Liver (tissue), 9 donors: ENCODE measurements around the gene TEX11. TPM values are rescaled to one million over a fixed set of nuclear protein-coding genes. Genes with fewer than 3 reads are reported as not detected.
"Not testable (repeated sequence)": the region's sequence is repeated elsewhere in the genome, so short reads cannot be mapped to it uniquely, and the experiment has no call there.

Experiments used
- DNase-seq: peaks from one replicate; pipeline ENCODE4 v3.0.0-alpha.2; 2017; ENCODE audit warnings: low spot score
- H3K27ac ChIP-seq, 2 donors: one replicate each; pipeline ENCODE4 v1.7.0; 2013; ENCODE audit warnings: inconsistent platforms in 2 of 2, low read length in 2 of 2, control low read depth in 1 of 2, low read depth in 1 of 2, mild to moderate bottlenecking in 1 of 2
- H3K27me3 ChIP-seq, 4 donors: one replicate each; pipeline versions ENCODE4 v1.6.1 to v1.7.0; 2013; ENCODE audit warnings: low read length in 3 of 4, inconsistent platforms in 1 of 4, mild to moderate bottlenecking in 1 of 4, moderate library complexity in 1 of 4; ENCODE audit not compliant: control insufficient read depth in 4 of 4, insufficient read depth in 4 of 4
- H3K36me3 ChIP-seq, 4 donors: one replicate each; pipeline versions ENCODE4 v1.6.1 to v1.7.0; 2013; ENCODE audit warnings: low read length in 3 of 4, mild to moderate bottlenecking in 3 of 4, low read depth in 1 of 4, moderate library complexity in 1 of 4; ENCODE audit not compliant: control insufficient read depth in 4 of 4, insufficient read depth in 3 of 4
- H3K4me1 ChIP-seq, 4 donors: one replicate each; pipeline versions ENCODE4 v1.6.1 to v1.7.0; 2013; ENCODE audit warnings: low read length in 3 of 4, mild to moderate bottlenecking in 3 of 4, moderate library complexity in 1 of 4; ENCODE audit not compliant: control insufficient read depth in 4 of 4, insufficient read depth in 4 of 4
- H3K4me3 ChIP-seq, 3 donors: one replicate each; pipeline versions ENCODE4 v1.6.1 to v1.7.0; 2013; ENCODE audit warnings: low read length in 3 of 3, control low read depth in 1 of 3, low read depth in 1 of 3, mild to moderate bottlenecking in 1 of 3
- H3K9ac ChIP-seq, 2 donors: one replicate each; pipeline ENCODE4 v1.7.0; 2013; ENCODE audit warnings: low read length in 2 of 2, mild to moderate bottlenecking in 2 of 2, moderate library complexity in 2 of 2, control low read depth in 1 of 2, low read depth in 1 of 2
- H3K9me3 ChIP-seq, 4 donors: one replicate each; pipeline versions ENCODE4 v1.6.1 to v1.7.0; 2013; ENCODE audit warnings: low read length in 3 of 4; ENCODE audit not compliant: control insufficient read depth in 4 of 4
- CTCF ChIP-seq: fragments of 150-350 bp; IDR thresholded peaks from 2 replicates; pipeline ENCODE4 v1.5.1; 2017; ENCODE audit warnings: improper control_type of control experiment, low read depth, low read length; ENCODE audit not compliant: missing input control
- EGR1 ChIP-seq, 2 donors: IDR thresholded peaks; 2 replicates each; pipeline ENCODE4 v1.6.1; 2016 to 2018; ENCODE audit warnings: antibody characterized with exemption in 2 of 2, low read depth in 2 of 2
- FOXA1 ChIP-seq: IDR thresholded peaks from 2 replicates; pipeline ENCODE4 v1.6.1; 2016; ENCODE audit warnings: antibody characterized with exemption
- FOXA2 ChIP-seq: IDR thresholded peaks from 2 replicates; pipeline ENCODE4 v1.6.1; 2016; ENCODE audit warnings: antibody characterized with exemption
- GABPA ChIP-seq, 2 donors: IDR thresholded peaks in 1 of 2; conservative IDR thresholded peaks in 1 of 2; 2 replicates each; pipeline ENCODE4 v1.6.1; 2016; ENCODE audit warnings: antibody characterized with exemption in 2 of 2, mild to moderate bottlenecking in 1 of 2, moderate library complexity in 1 of 2
- HNF4A ChIP-seq, 2 donors: conservative IDR thresholded peaks; 2 replicates each; pipeline ENCODE4 v1.6.1; 2016; ENCODE audit warnings: antibody characterized with exemption in 2 of 2, mild to moderate bottlenecking in 2 of 2
- HNF4G ChIP-seq: IDR thresholded peaks from 2 replicates; pipeline ENCODE4 v1.6.1; 2016; ENCODE audit warnings: antibody characterized with exemption
- JUND ChIP-seq, 2 donors: IDR thresholded peaks; 2 replicates each; pipeline ENCODE4 v1.6.1; 2016; ENCODE audit warnings: antibody characterized with exemption in 2 of 2
- MAX ChIP-seq: IDR thresholded peaks from 2 replicates; pipeline ENCODE4 v1.6.1; 2016; ENCODE audit warnings: antibody characterized with exemption
- NR2F2 ChIP-seq: IDR thresholded peaks from 2 replicates; pipeline ENCODE4 v1.6.1; 2016; ENCODE audit warnings: antibody characterized with exemption
- RAD21 ChIP-seq, 2 donors: IDR thresholded peaks; 2 replicates each; pipeline ENCODE4 v1.6.1; 2016; ENCODE audit warnings: antibody characterized with exemption in 2 of 2, mild to moderate bottlenecking in 2 of 2
- REST ChIP-seq: IDR thresholded peaks from 2 replicates; pipeline ENCODE4 v1.6.1; 2016; ENCODE audit warnings: antibody characterized with exemption, mild to moderate bottlenecking
- RXRA ChIP-seq, 2 donors: IDR thresholded peaks; 2 replicates each; pipeline ENCODE4 v1.6.1; 2017 to 2018; ENCODE audit warnings: antibody characterized with exemption in 2 of 2, mild to moderate bottlenecking in 1 of 2
- YY1 ChIP-seq: IDR thresholded peaks from 2 replicates; pipeline ENCODE4 v1.6.1; 2016; ENCODE audit warnings: antibody characterized with exemption, mild to moderate bottlenecking
- ZBTB33 ChIP-seq: IDR thresholded peaks from 2 replicates; pipeline ENCODE4 v1.6.1; 2016; ENCODE audit warnings: antibody characterized with exemption
- WGBS: extraction: QIAGEN DNeasy Blood & Tissue Kit; methylation state at CpG from one replicate; pipeline ENCODE4 v1.1.7; 2013; 5-methylcytosine and 5-hydroxymethylcytosine counted together
- polyA plus RNA-seq, 2 donors: library from polyadenylated mRNA; stranded (reverse) in 1 of 2; unstranded in 1 of 2; fragments of 200-250 nt in 1 of 2; fragments of >200 nt in 1 of 2; fragmentation: Nextera tagmentation in 1 of 2; extraction: Ambion mirVana in 1 of 2; gene quantifications; one replicate each; pipeline versions ENCODE4 v1.2.1 to v1.2.3, GENCODE V29; 2013 to 2015
- total RNA-seq, 2 donors: library from RNA; depleted of rRNA; stranded (reverse); fragments of >200 nt; gene quantifications; one replicate each; pipeline ENCODE4 v1.2.3, GENCODE V29; 2014
- donor health status: healthy.
- donor health status: healthy.
- donor health status: healthy.
- donor health status: healthy.
- donor health status: healthy.

The TEX11 gene
- total and polyA plus RNA-seq, 4 donors = 0.03 to 0.14 (median 0.08) TPM; not detected in 1

GRCh38 chrX:70656304-70656703 is 252.2 kb downstream of the TEX11 start (continued):
- no peak for TF ChIP-seq CTCF

- H3K4me1 ChIP-seq, H3K27ac ChIP-seq, H3K36me3 ChIP-seq, H3K4me3 ChIP-seq, H3K9ac ChIP-seq, DNase-seq, H3K27me3 ChIP-seq, H3K9me3 ChIP-seq: not testable (repeated sequence)
- WGBS = 84% methylated on average over 3 of the region's 3 CpGs
Measured at GRCh38 chrX:70647910-70648309, 260.6 kb downstream of the TEX11 start.

- no peak for TF ChIP-seq GABPA (IDR thresholded peaks at IDR 0.05 in 1 of 2, conservative IDR thresholded peaks at IDR 0.05 in 1 of 2)
- no peak for TF ChIP-seq HNF4A (conservative IDR thresholded peaks at IDR 0.05)
- no peak for TF ChIP-seq YY1
- no peak for TF ChIP-seq EGR1 (IDR thresholded peaks at IDR 0.05; ENCODE audit: low read depth in 2 of 2)
- TF ChIP-seq HNF4G = no peak
- TF ChIP-seq ZBTB33 = no peak
- no peak for TF ChIP-seq FOXA2
- TF ChIP-seq FOXA1 = no peak
- no peak for TF ChIP-seq RXRA (IDR thresholded peaks at IDR 0.05)
- no peak for TF ChIP-seq NR2F2
- no peak for TF ChIP-seq RAD21 (IDR thresholded peaks at IDR 0.05)
- TF ChIP-seq MAX = no peak
- TF ChIP-seq JUND (IDR thresholded peaks at IDR 0.05) = no peak
- no peak for TF ChIP-seq REST
- no peaks in the 10 kb centered on the region for H3K27me3 ChIP-seq
- H3K4me1 ChIP-seq = no peaks in the 10 kb centered on the region
- H3K4me3 ChIP-seq = no peak overlapping the region
- no peaks in the 10 kb centered on the region for H3K36me3 ChIP-seq
- H3K9ac ChIP-seq = no peak overlapping the region
- H3K27ac ChIP-seq = no peak overlapping the region
- WGBS = 90% methylated on average over 1 of the region's 1 CpG
- no peak for DNase-seq
- peaks cover 0 to 4% (median 0%) of the 10 kb centered on the region in 4 donors for H3K9me3 ChIP-seq
Measured at GRCh38 chrX:70636218-70636617, 272.3 kb downstream of the TEX11 start.
